HCT116 (cell line): ENCODE measurements around the gene ZNF552.

Experiments
- CEBPB ChIP-seq: IDR thresholded peaks from 2 replicates; pipeline ENCODE4 v1.6.1; 2012; ENCODE audit warnings: low read depth
- EGR1 ChIP-seq: IDR thresholded peaks from 2 replicates; pipeline ENCODE4 v1.6.1; 2012; ENCODE audit warnings: low read depth
- EZH2 ChIP-seq: fragments of 200-600 bp; sonication (generic); IDR thresholded peaks from 2 replicates; pipeline ENCODE4 v1.6.1; 2017; ENCODE audit warnings: antibody characterized with exemption, mixed run types
- JUND ChIP-seq: IDR thresholded peaks from 2 replicates; pipeline ENCODE4 v1.6.1; 2012
- POLR2A ChIP-seq: IDR thresholded peaks from 2 replicates; pipeline ENCODE4 v1.7.0; 2011; ENCODE audit warnings: borderline replicate concordance; ENCODE audit not compliant: insufficient read depth, insufficient read length; ENCODE audit errors: extremely low read depth
- POLR2AphosphoS5 ChIP-seq: IDR thresholded peaks from 2 replicates; pipeline ENCODE4 v1.6.1; 2011; ENCODE audit warnings: mild to moderate bottlenecking, low read depth, low read length, moderate library complexity
- RAD21 ChIP-seq: IDR thresholded peaks from 2 replicates; pipeline ENCODE4 v1.6.1; 2012; ENCODE audit warnings: low read depth, mild to moderate bottlenecking
- SP1 ChIP-seq: IDR thresholded peaks from 2 replicates; pipeline ENCODE4 v1.6.1; 2012; ENCODE audit warnings: low read depth
- TF ChIP-seq, protein P1 (sequence below), 3 experiments: fragments of 200-600 bp in 1 of 3; sonication (generic) in 1 of 3; IDR thresholded peaks in 2 of 3; conservative IDR thresholded peaks in 1 of 3; 2 replicates each; pipeline ENCODE4 v1.5.1; 2012 to 2017; ENCODE audit warnings: low read depth in 2 of 3, low read length in 2 of 3, antibody characterized with exemption in 1 of 3, borderline replicate concordance in 1 of 3, control low read depth in 1 of 3, mild to moderate bottlenecking in 1 of 3, mixed read lengths in 1 of 3, mixed run types in 1 of 3, moderate library complexity in 1 of 3; ENCODE audit not compliant: insufficient read depth in 1 of 3
- TF ChIP-seq, protein P2 (sequence below): IDR thresholded peaks from 2 replicates; pipeline ENCODE4 v1.6.1; 2012; ENCODE audit warnings: low read depth

DNA sequence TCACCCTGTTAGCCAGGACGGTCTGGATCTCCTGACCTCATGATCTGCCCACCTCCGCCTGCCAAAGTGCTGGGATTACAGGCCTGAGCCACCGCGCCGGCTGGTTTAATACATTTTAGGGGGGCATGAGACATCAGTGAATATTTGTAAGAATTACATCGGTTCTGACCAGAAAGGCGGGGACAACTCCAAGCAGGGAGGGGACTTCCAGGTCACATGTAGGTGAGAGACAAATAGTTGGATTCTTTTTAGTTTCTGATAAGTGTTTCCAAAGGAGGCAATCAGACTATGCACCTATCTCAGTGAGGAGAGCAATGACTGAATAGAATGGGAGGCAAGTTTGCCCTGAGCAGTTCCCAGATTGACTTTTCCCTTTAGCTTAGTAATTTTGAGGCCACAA, 3.7 kb upstream of the ZNF552 start:
- TF ChIP-seq, protein P1, sequence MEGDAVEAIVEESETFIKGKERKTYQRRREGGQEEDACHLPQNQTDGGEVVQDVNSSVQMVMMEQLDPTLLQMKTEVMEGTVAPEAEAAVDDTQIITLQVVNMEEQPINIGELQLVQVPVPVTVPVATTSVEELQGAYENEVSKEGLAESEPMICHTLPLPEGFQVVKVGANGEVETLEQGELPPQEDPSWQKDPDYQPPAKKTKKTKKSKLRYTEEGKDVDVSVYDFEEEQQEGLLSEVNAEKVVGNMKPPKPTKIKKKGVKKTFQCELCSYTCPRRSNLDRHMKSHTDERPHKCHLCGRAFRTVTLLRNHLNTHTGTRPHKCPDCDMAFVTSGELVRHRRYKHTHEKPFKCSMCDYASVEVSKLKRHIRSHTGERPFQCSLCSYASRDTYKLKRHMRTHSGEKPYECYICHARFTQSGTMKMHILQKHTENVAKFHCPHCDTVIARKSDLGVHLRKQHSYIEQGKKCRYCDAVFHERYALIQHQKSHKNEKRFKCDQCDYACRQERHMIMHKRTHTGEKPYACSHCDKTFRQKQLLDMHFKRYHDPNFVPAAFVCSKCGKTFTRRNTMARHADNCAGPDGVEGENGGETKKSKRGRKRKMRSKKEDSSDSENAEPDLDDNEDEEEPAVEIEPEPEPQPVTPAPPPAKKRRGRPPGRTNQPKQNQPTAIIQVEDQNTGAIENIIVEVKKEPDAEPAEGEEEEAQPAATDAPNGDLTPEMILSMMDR (IDR thresholded peaks at IDR 0.05 in 2 of 3, conservative IDR thresholded peaks at IDR 0.05 in 1 of 3; ENCODE audit: borderline replicate concordance in 1 of 3, insufficient read depth in 1 of 3, low read depth in 2 of 3, low read length in 2 of 3): no peak
- no peak for TF ChIP-seq POLR2A
- no peak for TF ChIP-seq RAD21
- no peak for TF ChIP-seq POLR2AphosphoS5
- TF ChIP-seq, protein P2, sequence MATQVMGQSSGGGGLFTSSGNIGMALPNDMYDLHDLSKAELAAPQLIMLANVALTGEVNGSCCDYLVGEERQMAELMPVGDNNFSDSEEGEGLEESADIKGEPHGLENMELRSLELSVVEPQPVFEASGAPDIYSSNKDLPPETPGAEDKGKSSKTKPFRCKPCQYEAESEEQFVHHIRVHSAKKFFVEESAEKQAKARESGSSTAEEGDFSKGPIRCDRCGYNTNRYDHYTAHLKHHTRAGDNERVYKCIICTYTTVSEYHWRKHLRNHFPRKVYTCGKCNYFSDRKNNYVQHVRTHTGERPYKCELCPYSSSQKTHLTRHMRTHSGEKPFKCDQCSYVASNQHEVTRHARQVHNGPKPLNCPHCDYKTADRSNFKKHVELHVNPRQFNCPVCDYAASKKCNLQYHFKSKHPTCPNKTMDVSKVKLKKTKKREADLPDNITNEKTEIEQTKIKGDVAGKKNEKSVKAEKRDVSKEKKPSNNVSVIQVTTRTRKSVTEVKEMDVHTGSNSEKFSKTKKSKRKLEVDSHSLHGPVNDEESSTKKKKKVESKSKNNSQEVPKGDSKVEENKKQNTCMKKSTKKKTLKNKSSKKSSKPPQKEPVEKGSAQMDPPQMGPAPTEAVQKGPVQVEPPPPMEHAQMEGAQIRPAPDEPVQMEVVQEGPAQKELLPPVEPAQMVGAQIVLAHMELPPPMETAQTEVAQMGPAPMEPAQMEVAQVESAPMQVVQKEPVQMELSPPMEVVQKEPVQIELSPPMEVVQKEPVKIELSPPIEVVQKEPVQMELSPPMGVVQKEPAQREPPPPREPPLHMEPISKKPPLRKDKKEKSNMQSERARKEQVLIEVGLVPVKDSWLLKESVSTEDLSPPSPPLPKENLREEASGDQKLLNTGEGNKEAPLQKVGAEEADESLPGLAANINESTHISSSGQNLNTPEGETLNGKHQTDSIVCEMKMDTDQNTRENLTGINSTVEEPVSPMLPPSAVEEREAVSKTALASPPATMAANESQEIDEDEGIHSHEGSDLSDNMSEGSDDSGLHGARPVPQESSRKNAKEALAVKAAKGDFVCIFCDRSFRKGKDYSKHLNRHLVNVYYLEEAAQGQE: no peak
- no peak for TF ChIP-seq JUND
- TF ChIP-seq SP1: no peak
- TF ChIP-seq EZH2: no peak
- no peak for TF ChIP-seq CEBPB
- no peak for TF ChIP-seq EGR1
